OCI-LY1 (cell line): Measurements from ENCODE around the gene WIPF2.

ENCODE experiments used
- CTCF ChIP-seq: fragments of 200-600 bp; sonication (generic), shearing (Covaris generic); IDR thresholded peaks from 2 replicates; pipeline ENCODE4 v1.5.1; 2017; ENCODE audit warnings: mild to moderate bottlenecking, antibody characterized with exemption, low read length, moderate library complexity, mixed read lengths
- EZH2 ChIP-seq: fragments of 200-600 bp; sonication (generic), shearing (Covaris generic); IDR thresholded peaks from 2 replicates; pipeline ENCODE4 v1.8.0; 2017; ENCODE audit warnings: borderline replicate concordance, mixed run types, mild to moderate bottlenecking, antibody characterized with exemption, low read length, moderate library complexity, mixed read lengths

GRCh38 chr17:40321961-40322357, 102.9 kb downstream of the WIPF2 start:
- TF ChIP-seq CTCF: no peak
- no peak for TF ChIP-seq EZH2
